Activated T-cell treated with anti-CD3 and anti-CD28 coated beads for 4 hours (primary cell): Measurements from ENCODE around the gene ARHGDIA.

Experiments
- DNase-seq: peaks from one replicate; pipeline ENCODE4 v3.0.0-alpha.2; 2020

The ARHGDIA gene

GRCh38 chr17:81822996-81823819, 47.9 kb downstream of the ARHGDIA start:
- no peak for DNase-seq

GRCh38 chr17:81822312-81822637, 48.9 kb downstream of the ARHGDIA start:
- DNase-seq = no peak

- no peak for DNase-seq
These were observed 49.4 kb downstream of the ARHGDIA start for GRCh38 chr17:81821603-81822311.

GRCh38 chr17:81821147-81821546, 50.0 kb downstream of the ARHGDIA start:
- DNase-seq = no peak

GRCh38 chr17:81819708-81820107, 51.4 kb downstream of the ARHGDIA start:
- no peak for DNase-seq

GRCh38 chr17:81817758-81818147, 53.4 kb downstream of the ARHGDIA start:
- DNase-seq = no peak
